ENCODE data around the gene SREBF1. TPM values are rescaled to one million over a fixed set of nuclear protein-coding genes. Genes with fewer than 3 reads are reported as not detected.

Gene SREBF1
- total and polyA plus RNA-seq, 2 experiments from 2014 or later, result 38.9 to 45.9 TPM

DNA sequence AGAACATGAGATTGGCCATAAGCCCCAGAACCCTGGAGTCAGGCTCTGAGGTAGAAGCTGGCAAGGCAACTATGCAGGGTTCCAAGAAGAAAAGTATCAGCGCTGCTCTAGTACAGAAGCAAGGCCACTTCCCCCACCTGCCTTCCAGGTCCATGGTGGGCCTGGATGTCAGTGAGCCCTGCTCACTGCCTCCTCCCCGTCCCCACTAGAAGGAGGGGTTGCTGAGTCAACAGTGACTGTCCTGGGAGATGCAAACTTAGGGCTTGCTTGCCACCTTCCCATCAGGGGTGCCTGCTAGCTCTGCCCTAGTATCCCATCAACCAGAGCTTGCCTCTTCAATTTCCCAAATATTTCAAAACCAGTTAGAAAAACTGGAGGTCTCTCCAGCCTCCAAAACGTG is 29.6 kb upstream of the SREBF1 start:
- TF ChIP-seq, protein P1, sequence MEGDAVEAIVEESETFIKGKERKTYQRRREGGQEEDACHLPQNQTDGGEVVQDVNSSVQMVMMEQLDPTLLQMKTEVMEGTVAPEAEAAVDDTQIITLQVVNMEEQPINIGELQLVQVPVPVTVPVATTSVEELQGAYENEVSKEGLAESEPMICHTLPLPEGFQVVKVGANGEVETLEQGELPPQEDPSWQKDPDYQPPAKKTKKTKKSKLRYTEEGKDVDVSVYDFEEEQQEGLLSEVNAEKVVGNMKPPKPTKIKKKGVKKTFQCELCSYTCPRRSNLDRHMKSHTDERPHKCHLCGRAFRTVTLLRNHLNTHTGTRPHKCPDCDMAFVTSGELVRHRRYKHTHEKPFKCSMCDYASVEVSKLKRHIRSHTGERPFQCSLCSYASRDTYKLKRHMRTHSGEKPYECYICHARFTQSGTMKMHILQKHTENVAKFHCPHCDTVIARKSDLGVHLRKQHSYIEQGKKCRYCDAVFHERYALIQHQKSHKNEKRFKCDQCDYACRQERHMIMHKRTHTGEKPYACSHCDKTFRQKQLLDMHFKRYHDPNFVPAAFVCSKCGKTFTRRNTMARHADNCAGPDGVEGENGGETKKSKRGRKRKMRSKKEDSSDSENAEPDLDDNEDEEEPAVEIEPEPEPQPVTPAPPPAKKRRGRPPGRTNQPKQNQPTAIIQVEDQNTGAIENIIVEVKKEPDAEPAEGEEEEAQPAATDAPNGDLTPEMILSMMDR (IDR thresholded peaks at IDR 0.05; ENCODE audit: low read depth, low read length), result no peak
- H3K36me3 ChIP-seq, result peaks cover 3% of the 10 kb centered on the region
- no peak overlapping the region for H3K4me3 ChIP-seq
- peaks cover 32% of the 10 kb centered on the region for H3K27me3 ChIP-seq
- no peaks in the 10 kb centered on the region for H3K9me3 ChIP-seq (ENCODE audit: low read depth)
- peaks cover 9% of the 10 kb centered on the region for H3K4me1 ChIP-seq (ENCODE audit: low read depth)
- no peak for DNase-seq (ENCODE audit: low read depth in 1 of 2, low spot score in 1 of 2)
- H3K27ac ChIP-seq, result no peak overlapping the region

DNA sequence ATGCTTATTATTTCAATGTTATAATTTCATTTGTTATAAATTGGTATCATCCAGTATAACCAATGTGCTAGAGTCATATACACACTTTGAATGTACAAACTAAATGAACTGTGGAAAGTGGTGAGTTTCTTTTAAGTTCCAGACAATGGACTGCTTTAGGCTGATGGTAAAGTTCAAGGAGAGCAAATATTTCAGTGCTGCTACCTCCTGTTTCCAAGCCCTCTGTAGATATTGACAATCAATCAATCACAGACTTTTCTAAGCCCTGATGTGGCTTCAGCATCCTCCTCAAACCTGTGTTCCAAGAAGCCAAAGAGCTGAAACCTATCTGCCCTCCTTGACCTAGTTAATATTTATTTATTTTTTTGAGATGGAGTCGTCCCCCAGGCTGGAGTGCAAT is 28.2 kb upstream of the SREBF1 start:
- Histone ChIP-seq H3K27ac (no peak overlapping the region), H3K36me3 (peaks cover 3% of the 10 kb centered on the region), H3K27me3 (peaks cover 23% of the 10 kb centered on the region), H3K4me1 (ENCODE audit: low read depth) (peaks cover 9% of the 10 kb centered on the region), H3K9me3 (ENCODE audit: low read depth) (no peaks in the 10 kb centered on the region), H3K4me3 (no peak overlapping the region)
- no peak for DNase-seq (ENCODE audit: low read depth in 1 of 2, low spot score in 1 of 2)
- TF ChIP-seq, protein P1 (IDR thresholded peaks at IDR 0.05; ENCODE audit: low read depth, low read length), result no peak

DNA sequence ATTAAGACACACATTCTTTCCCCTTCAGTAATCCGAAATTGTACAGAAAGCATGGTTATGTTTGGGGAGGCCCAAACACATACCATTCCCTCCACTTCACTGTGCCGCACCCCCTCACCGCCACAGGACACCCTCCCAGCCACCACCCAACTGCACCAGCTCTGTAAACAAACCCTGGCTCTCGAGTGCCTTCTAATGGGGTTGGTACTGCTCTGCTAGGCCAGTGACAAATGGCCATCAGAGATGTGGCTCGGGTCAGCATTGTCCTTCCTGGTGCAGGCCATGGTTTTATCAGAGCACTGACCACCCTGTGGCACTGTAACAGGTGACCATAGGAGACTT is 24.0 kb upstream of the SREBF1 start:
- no peaks in the 10 kb centered on the region for H3K9me3 ChIP-seq (ENCODE audit: low read depth)

DNA sequence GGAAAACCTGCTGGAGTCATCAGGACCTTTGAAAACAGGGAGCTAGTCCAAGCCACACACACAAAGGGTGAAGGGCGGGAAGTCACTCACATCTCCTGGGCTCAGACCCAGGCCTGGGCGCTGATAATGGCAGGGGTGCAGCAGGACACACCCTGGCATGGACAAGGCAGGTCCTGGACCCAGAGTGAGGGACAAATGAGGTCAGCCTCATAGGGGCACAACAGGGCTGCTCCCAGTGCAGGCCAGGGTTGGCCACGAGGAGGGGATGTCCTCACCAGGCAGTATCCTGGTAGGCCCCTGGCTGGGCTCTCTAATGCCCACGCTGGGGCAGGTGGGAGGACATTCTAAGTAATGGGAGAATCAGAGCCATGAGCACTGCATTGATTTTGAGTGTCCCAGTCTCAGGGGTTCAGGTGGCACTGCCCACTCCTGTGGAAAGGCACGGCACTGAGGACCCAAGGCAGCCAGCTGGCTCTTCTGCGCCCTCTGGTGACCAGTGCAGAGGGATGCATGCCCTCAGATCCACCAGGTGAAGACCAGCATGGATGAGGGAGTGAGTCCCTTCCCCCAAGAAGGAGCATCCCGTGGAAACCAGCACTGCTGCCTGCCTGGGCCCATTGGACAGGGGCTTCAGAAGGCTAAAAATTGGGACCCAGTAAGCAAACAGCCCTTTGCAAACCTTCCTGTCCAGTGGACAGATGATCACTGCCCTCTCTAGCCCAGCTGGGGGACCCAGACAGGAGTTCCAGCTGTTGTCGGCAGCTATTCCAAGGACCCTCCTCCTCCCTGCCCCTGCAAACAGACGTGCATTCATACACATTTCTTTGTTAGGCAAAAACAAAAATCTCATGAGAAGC is 23.4 kb upstream of the SREBF1 start:
- Histone ChIP-seq H3K4me3 (no peak overlapping the region), H3K27me3 (peaks cover 3% of the 10 kb centered on the region), H3K36me3 (no peaks in the 10 kb centered on the region), H3K4me1 (ENCODE audit: low read depth) (no peaks in the 10 kb centered on the region), H3K27ac (no peak overlapping the region), H3K9me3 (ENCODE audit: low read depth) (no peaks in the 10 kb centered on the region)
- DNase-seq (ENCODE audit: low read depth in 1 of 2, low spot score in 1 of 2), result peak; percentile 66 to 72
- TF ChIP-seq, protein P1 (IDR thresholded peaks at IDR 0.05; ENCODE audit: low read depth, low read length), result peak; percentile 98

More for the DNA sequence above, 24.0 kb upstream of the SREBF1 start:
- Histone ChIP-seq H3K27ac (no peak overlapping the region), H3K36me3 (no peaks in the 10 kb centered on the region), H3K4me3 (no peak overlapping the region), H3K4me1 (ENCODE audit: low read depth) (no peaks in the 10 kb centered on the region), H3K27me3 (peaks cover 3% of the 10 kb centered on the region)
- no peak for DNase-seq (ENCODE audit: low read depth in 1 of 2, low spot score in 1 of 2)
- TF ChIP-seq, protein P1 (IDR thresholded peaks at IDR 0.05; ENCODE audit: low read depth, low read length), result no peak

DNA sequence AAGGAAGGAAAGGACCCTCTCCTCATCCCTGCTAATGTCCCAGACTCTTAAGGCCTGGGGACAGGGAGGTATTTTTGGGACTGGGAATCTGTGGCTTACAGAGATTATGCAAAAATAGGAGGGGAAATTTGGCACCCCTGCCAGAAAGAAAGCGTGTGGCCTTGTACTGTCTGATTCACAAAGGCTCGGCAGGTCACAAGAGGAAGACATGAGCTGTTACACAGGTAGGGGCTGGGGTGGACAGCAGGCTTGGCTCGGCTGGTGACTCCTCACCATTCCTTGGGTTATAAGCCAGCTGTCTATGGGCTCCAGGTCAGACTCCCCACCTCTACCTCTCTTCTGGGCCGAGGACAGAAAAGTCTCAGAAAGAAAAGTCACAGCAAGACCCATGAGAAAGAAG is 20.7 kb upstream of the SREBF1 start:
- Histone ChIP-seq H3K9me3 (ENCODE audit: low read depth) (no peaks in the 10 kb centered on the region), H3K27me3 (no peaks in the 10 kb centered on the region), H3K4me1 (ENCODE audit: low read depth) (peaks cover 10% of the 10 kb centered on the region), H3K36me3 (no peaks in the 10 kb centered on the region), H3K4me3 (no peak overlapping the region), H3K27ac (no peak overlapping the region)
- no peak for DNase-seq (ENCODE audit: low read depth in 1 of 2, low spot score in 1 of 2)
- TF ChIP-seq, protein P1 (IDR thresholded peaks at IDR 0.05; ENCODE audit: low read depth, low read length), result no peak
